HG03571 (cell line): ENCODE measurements around the gene PPP6R3.

Experiments
- ATAC-seq: cut with Tn5 transposase; IDR thresholded peaks from one replicate; pipeline ENCODE4 v1.9.1; 2021; ENCODE audit not compliant: unreplicated experiment

PPP6R3 gene

DNA sequence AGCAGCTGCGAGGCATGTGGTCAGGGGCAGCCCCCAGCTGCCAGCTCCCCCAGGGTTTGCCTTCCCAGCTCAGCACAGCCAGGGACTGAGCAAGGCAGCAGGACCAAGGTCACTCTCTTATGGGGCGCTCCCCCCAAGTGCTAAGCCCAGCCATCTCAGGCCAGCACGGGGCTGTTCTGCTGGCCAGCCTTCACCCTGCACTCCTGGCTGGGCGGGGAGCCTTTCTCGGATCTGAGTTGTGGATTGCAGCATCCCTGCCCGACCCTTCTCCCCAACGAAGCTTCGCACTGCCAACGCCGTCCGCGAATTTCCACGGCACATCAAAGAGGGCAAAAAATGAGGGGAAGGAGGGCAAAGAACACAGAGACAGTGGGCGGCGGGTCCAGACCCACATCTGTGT lies 181.3 kb downstream of the PPP6R3 start:
- no peak for ATAC-seq

GRCh38 chr11:68643585-68643984 lies 183.0 kb downstream of the PPP6R3 start:
- ATAC-seq = no peak

DNA sequence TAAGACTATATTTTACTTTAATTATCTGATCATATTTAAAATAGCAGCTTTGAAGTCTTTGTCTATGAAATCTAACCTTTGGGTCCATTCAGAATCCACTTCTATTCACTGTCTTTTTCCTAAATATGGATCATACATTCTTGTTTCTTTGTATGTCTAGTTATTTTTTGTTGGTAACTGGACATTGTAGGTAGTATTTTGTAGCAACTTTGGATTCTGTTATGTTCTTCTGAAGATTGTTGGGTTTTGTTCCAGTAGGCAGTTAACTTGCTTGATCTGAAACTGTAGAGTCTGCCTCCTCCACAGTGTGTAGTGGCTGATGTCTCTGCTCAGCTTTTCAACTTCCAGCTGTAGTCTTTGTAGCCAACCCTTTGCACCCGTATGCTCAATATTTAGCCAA lies 186.3 kb downstream of the PPP6R3 start:
- ATAC-seq = no peak

DNA sequence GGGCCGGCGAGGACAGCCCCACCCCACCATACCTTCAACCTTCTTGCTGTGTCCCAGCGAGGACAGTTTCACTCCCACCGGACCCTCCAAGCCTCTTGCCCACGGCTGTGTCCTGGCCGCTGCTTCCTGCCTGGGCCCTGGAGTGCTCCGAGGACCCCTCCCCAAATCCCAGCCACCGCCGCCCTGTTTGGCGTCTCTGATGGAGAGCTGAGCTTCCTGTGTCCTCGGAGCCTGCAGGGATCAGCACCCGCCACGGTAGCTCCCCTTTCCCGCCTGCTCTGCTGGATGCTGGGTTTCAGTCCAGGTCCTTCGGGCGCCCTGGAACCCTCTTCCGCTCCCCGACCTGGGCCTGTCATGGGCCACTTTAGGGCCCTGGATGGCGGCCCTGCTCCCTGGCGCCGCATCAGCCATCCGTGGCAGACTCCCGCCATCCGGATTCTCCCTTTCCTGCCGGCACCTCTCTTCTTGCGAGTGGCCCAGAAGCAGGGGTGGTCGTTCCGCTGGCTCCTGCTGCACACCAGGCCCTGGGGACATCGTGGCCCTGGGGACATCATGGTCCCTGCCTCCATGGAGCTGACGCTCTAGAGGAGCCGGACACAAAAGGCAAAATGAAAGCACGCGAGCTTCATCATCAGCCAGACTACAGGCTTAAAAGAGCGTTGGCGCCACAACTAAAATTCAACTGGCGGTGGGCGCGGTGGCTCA lies 189.5 kb downstream of the PPP6R3 start:
- no peak for ATAC-seq

DNA sequence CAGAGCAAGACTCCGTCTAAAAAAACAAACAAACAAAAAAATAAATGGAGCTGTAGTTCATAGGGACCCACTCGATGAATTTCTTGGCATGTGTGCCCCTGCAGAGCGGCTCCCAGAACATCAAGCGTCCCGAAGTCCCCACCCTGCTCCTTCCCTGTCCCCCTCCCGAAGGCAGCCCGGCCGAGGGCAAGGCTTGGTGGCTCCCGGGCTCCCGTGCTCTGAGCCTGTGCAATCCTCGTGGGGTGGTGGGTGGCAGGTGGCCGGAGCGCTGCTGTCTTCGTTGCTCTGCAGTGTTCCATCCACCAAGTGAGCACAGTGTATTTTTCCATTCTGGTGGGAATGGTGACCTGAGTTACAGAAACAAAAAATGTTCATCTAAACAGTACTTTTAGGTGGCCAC lies 190.2 kb downstream of the PPP6R3 start:
- no peak for ATAC-seq

GRCh38 chr11:68651208-68651984 lies 190.8 kb downstream of the PPP6R3 start:
- ATAC-seq = no peak

GRCh38 chr11:68651985-68652682 lies 191.6 kb downstream of the PPP6R3 start:
- ATAC-seq = no peak

DNA sequence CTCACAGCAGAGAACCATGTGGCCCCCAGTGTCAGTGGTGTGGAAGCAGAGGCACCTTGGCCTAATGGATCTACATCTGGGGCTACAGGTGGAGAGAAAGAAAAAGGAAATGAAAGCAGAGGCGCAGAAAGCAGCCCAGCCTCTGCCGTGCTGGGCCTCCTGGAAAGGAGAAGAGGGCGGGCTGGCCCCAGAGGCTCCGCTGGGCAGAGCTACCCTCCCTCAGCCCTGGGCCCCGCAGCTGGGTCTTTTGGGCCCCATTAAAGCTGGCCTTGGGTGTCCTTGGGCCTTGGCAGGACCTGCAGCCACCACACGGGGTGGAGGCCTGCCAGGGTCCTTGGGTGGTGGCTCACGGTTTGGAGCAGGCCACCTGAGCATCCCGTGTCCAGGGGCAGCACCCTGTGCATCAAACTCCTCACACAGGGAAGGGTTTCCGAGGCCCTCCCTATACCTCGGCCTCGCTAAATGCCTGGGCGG lies 192.2 kb downstream of the PPP6R3 start:
- ATAC-seq = no peak

- no peak for ATAC-seq
These were observed 193.2 kb downstream of the PPP6R3 start for GRCh38 chr11:68653486-68654430.

- ATAC-seq = no peak
These were observed 194.4 kb downstream of the PPP6R3 start for GRCh38 chr11:68654978-68655377.

DNA sequence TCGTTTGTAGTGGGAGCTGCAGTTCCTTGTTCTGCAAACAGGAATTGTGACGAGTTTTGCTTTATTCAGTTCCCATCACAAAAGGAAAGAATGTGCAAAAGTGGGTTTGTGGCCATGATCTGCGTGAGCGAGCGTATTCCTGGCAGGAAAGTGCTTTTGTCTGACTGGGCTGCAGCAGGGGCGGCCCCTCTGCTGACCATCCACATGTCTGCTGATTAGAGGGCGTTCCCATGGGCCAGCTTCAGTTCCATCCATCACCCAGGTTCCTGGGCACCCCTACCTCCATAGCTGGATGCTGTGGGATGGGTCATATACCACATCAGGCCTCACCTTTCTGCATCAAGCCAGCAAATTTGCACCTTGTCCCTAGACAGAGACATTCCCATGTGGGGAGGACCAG lies 194.9 kb downstream of the PPP6R3 start:
- no peak for ATAC-seq

DNA sequence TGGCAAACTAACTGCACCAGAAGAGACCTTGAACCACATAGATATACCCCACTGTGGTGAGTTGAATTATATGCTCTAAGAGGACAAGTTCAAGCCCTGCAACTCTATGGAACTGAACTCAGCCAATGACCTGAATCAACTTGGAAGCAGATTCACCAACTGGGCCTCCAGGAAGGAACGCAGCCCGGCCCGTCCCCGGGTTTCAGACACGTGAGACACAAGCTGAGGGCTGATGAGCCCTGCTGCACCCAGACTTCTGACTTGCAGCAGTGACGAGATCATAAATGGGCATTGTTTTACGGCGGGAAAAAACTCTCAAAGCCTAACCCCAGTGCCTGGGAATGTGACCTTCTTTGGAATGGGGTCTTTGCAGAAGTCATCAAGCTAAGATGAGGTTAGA lies 195.3 kb downstream of the PPP6R3 start:
- ATAC-seq = no peak

DNA sequence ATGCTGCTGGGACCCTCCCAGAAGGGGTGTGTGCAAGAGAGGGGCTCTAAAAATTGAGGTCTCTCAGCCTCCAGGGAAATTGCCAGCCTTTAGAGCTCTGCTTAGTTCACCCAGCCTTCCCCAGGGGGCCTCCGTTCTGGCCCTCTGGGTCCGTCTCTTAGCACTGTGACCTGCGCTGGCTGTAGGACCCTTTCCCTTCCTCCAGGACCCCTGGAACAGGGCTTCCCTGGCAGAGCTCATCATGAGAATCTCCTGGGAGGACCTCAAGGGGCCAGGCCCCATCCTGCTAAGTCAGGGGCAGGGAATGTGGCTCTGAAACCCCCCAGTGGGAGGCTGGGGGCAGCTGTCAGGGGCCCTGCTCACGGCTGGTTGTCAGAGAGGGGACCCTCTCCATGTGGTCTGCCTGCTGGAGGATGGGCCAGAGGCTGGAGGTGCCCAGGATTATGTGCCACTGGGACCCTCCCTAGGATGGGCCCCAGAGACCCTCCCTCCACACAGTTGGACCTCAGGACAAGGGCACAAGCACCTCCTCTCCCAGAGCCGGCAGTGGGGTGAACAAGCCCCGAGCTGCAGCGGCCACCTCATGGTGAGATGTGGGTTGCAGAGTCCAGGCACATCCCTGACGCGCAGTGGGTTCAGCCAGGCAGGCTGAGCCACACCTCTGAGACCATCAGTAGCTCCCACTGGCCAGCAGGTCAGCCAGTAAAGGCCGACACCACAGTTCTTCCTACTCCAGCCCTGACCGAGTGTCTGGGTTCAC lies 196.6 kb downstream of the PPP6R3 start:
- ATAC-seq = no peak

DNA sequence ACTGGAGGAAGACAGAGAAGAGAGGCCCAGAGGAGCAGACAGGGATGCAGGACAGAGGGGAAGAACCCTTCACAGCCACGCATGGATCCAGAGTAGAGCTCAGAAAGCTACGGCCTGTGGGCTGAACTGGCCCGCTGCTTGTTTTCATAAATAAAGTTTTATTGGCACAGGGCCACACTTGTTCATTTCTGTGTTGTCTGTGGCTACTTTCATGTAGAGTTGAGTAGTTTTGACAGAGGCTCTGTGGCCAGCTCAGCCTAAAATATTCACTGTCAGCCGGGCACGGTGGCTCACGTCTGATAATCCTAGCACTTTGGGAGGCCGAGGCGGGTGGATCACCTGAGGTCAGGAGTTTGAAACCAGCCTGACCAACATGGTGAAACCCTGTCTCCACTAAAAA lies 197.5 kb downstream of the PPP6R3 start:
- ATAC-seq = no peak

DNA sequence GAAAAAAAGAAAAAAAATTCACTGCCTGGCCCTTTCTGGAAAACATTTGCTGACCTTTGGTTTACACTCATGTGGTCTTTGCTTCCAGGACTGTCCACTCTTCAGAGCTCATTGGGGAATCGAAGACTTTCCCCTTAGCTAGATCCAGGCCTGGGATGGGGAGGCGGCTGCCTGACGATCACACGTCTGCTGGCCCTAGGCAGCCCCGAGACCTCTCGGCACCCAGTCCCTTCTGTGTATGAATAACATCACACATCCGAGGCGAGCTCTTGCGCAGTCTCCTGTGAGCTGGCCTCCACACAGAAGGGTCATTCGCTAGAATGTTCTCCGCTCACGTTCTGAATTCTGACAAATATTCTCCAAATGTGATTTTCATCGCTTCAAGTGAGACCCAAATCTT lies 198.1 kb downstream of the PPP6R3 start:
- ATAC-seq = no peak

DNA sequence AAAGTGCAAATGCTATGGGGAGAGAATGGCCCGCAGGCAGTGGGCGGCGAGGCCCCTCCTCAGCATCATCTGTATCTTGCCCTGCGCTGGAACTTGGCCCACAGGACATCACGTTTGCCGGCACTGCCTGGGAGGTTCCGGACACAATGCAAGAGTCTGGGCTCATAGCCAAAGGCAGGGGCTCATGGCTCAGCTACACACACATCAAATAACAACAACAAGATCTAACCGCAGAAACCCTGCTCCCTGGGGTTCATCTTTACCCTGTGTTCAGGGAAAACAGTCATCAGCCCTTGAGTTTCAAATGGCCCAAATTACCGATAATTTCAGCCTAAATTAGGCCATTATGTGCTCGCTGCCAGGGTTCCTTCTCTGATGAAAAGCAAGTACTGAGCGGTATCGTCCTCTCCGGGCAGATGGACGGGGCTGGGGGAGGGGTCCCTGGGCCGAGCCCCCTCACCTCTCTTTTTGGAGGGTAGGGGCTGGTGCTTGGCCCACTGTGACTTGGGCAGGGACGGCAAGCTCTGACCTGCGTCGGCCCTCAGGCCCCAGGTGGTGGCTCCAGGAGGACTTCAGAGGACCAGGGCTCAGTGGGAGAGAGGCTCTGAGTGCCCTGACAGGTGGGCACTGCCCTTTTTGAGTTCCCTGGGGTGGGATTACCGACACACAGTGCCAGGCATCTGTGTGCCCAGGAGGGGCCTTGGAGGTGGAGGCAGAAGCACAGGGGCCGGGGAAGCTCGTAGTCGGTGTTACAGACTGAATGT lies 198.8 kb downstream of the PPP6R3 start:
- ATAC-seq = no peak

GRCh38 chr11:68660066-68660810 lies 199.7 kb downstream of the PPP6R3 start:
- no peak for ATAC-seq

DNA sequence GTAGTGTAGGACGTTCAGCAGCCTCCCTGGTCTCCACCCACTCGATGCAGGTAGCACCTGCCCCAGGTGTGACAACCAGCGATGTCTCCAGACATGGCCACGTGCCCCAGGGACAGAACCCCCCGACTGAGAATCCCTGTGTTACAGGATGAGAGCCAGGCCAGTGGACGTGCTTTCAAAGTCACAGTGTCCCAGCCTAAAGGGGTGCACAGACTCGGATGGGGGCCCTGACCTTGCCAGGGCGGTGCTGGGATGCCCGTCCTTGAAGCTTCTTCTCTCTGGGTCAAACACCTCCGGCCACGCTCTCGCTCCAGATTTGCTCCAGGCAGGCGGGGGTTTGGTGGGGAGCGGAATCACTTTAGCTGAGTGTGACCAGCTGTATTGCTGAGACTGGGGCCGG lies 200.5 kb downstream of the PPP6R3 start:
- ATAC-seq = no peak
